Neural cell (in vitro differentiated cells): ENCODE results near the gene DNAJB9. TPM values are rescaled to one million over a fixed set of nuclear protein-coding genes. Genes with fewer than 3 reads are reported as not detected.

Experiments
- H2AFZ ChIP-seq: fragments of 200-600, 300-800 bp; sonication (generic), shearing (Covaris generic); 2 replicates; pipeline ENCODE4 v1.6.0; 2014; ENCODE audit warnings: low read depth, mild to moderate bottlenecking, antibody characterized with exemption, low read length, moderate library complexity
- H3F3A ChIP-seq: fragments of 200-600 bp; shearing (Covaris generic); 2 replicates; pipeline ENCODE4 v1.6.1; 2016; ENCODE audit warnings: mild to moderate bottlenecking, moderate library complexity, mixed read lengths, antibody characterized with exemption, low read length; ENCODE audit not compliant: insufficient read depth, poor library complexity, severe bottlenecking
- H3K27ac ChIP-seq: fragments of 200-600, 300-800 bp; sonication (generic), shearing (Covaris generic); 2 replicates; pipeline ENCODE4 v1.5.1; 2014; ENCODE audit warnings: mild to moderate bottlenecking, low read length, moderate library complexity
- H3K27me3 ChIP-seq: fragments of 300-800, 200-600 bp; sonication (generic), shearing (Covaris generic); 2 replicates; pipeline ENCODE4 v1.6.0; 2014; ENCODE audit warnings: mild to moderate bottlenecking, low read depth, low read length, moderate library complexity; ENCODE audit not compliant: insufficient read depth
- H3K36me3 ChIP-seq: fragments of 300-800, 200-600 bp; sonication (generic), shearing (Covaris generic); 2 replicates; pipeline ENCODE4 v1.5.1; 2014; ENCODE audit warnings: mild to moderate bottlenecking, antibody characterized with exemption, low read length, moderate library complexity; ENCODE audit not compliant: insufficient read depth
- H3K4me2 ChIP-seq: fragments of 300-800, 200-600 bp; sonication (generic), shearing (Covaris generic); 2 replicates; pipeline ENCODE4 v1.6.0; 2014; ENCODE audit warnings: mild to moderate bottlenecking, low read length
- H3K4me3 ChIP-seq: fragments of 300-800, 200-600 bp; sonication (generic), shearing (Covaris generic); 2 replicates; pipeline ENCODE4 v1.5.1; 2014; ENCODE audit warnings: mild to moderate bottlenecking, low read length, moderate library complexity
- H3K79me2 ChIP-seq: fragments of 200-600 bp; shearing (Covaris generic); replicated peaks from 2 replicates; pipeline ENCODE4 v1.6.0; 2014; ENCODE audit warnings: mild to moderate bottlenecking, low read length, moderate library complexity; ENCODE audit not compliant: insufficient read depth
- H3K9ac ChIP-seq: fragments of 300-800, 200-600 bp; sonication (generic), shearing (Covaris generic); 2 replicates; pipeline ENCODE4 v1.6.1; 2016; ENCODE audit warnings: mild to moderate bottlenecking, low read length, mixed read lengths
- H3K9me2 ChIP-seq: fragments of 200-600 bp; shearing (Covaris generic); 2 replicates; pipeline ENCODE4 v1.6.1; 2016; ENCODE audit warnings: mild to moderate bottlenecking, low read length, mixed read lengths; ENCODE audit not compliant: insufficient read depth
- H3K9me3 ChIP-seq: fragments of 200-600, 300-800 bp; sonication (generic), shearing (Covaris generic); 2 replicates; pipeline ENCODE4 v1.6.1; 2016; ENCODE audit warnings: mild to moderate bottlenecking, mixed run types, low read length, moderate library complexity, mixed read lengths
- H4K20me1 ChIP-seq: fragments of 200-600 bp; shearing (Covaris generic); 2 replicates; pipeline ENCODE4 v1.6.1; 2016; ENCODE audit warnings: mild to moderate bottlenecking, mixed run types; ENCODE audit not compliant: insufficient read depth
- EP300 ChIP-seq: fragments of 450-650 bp; conservative IDR thresholded peaks from 2 replicates; pipeline ENCODE4 v1.6.1; 2014; ENCODE audit warnings: antibody characterized with exemption, mild to moderate bottlenecking, moderate library complexity; ENCODE audit not compliant: poor library complexity, severe bottlenecking
- EZH2 ChIP-seq: fragments of 200-600, 300-800 bp; shearing (Covaris generic), sonication (generic); IDR thresholded peaks from 2 replicates; pipeline ENCODE4 v1.6.1; 2014; ENCODE audit warnings: antibody characterized with exemption, low read length, borderline replicate concordance, mild to moderate bottlenecking; ENCODE audit not compliant: insufficient read depth, poor library complexity, severe bottlenecking
- MXI1 ChIP-seq: fragments of 450-650 bp; conservative IDR thresholded peaks from 2 replicates; pipeline ENCODE4 v1.6.1; 2014; ENCODE audit warnings: antibody characterized with exemption, mild to moderate bottlenecking; ENCODE audit not compliant: poor library complexity, severe bottlenecking
- POLR2AphosphoS5 ChIP-seq: IDR thresholded peaks from 2 replicates; pipeline ENCODE4 v1.6.1; 2012
- RAD21 ChIP-seq: fragments of 450-650 bp; conservative IDR thresholded peaks from 2 replicates; pipeline ENCODE4 v1.6.1; 2014; ENCODE audit warnings: antibody characterized with exemption, mild to moderate bottlenecking, moderate library complexity
- SMC3 ChIP-seq: fragments of 450-650 bp; conservative IDR thresholded peaks from 2 replicates; pipeline ENCODE4 v1.6.1; 2014; ENCODE audit warnings: antibody characterized with exemption, mild to moderate bottlenecking, moderate library complexity; ENCODE audit not compliant: poor library complexity
- TAF1 ChIP-seq: IDR thresholded peaks from 2 replicates; pipeline ENCODE4 v1.6.1; 2012; ENCODE audit warnings: low read depth
- polyA plus RNA-seq: library from polyadenylated mRNA; depleted of rRNA; stranded (reverse); fragments of >200 nt; gene quantifications from 2 replicates; pipeline ENCODE4 v1.2.3, GENCODE V29; 2014
- TF ChIP-seq, protein P1 (sequence below): fragments of 450-650 bp; IDR thresholded peaks from 2 replicates; pipeline ENCODE4 v1.5.1; 2014; ENCODE audit warnings: antibody characterized with exemption, mild to moderate bottlenecking, moderate library complexity; ENCODE audit not compliant: poor library complexity, severe bottlenecking
- TF ChIP-seq, protein P2 (sequence below): IDR thresholded peaks from 2 replicates; pipeline ENCODE4 v1.6.1; 2012; ENCODE audit warnings: borderline replicate concordance

DNAJB9 gene
- polyA plus RNA-seq, 1 donor from 2014 or later = 102 TPM

DNA sequence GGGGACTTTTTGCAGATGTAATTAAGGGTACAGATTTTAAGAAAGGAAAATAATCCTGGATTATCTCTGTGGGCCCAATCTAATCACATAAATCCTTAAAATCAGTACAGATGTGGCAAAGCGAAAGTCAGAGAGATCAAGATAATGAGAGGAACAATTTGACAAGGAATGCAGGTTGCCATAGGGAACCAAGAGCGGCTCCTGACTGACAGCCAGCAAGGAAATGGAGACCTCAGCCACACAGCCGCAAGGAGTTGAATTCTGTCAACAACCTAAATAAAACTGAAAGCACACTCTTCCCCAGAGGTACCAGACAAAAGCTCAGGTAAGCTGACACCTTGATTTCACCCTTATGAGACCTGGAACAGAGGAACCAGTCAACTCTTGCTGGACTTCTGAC is 40.3 kb upstream of the DNAJB9 start:
- no peaks in the 10 kb centered on the region for H4K20me1 ChIP-seq
- H2AFZ ChIP-seq = peak overlapping the region; percentile 51
- H3K4me3 ChIP-seq = peak overlapping the region; percentile 45
- H3K9me2 ChIP-seq = no peaks in the 10 kb centered on the region
- no peaks in the 10 kb centered on the region for H3F3A ChIP-seq
- H3K79me2 ChIP-seq = peaks cover 9% of the 10 kb centered on the region
- peak overlapping the region; percentile 42 for H3K9ac ChIP-seq
- no peaks in the 10 kb centered on the region for H3K9me3 ChIP-seq
- H3K36me3 ChIP-seq = no peaks in the 10 kb centered on the region
- H3K27ac ChIP-seq = peak overlapping the region; percentile 82
- TF ChIP-seq POLR2AphosphoS5 (peak; percentile 38), SMC3 (no peak), EZH2 (no peak), EP300 (peak; percentile 53)
- H3K4me2 ChIP-seq = peak overlapping the region; percentile 66
- H3K27me3 ChIP-seq = no peaks in the 10 kb centered on the region

DNA sequence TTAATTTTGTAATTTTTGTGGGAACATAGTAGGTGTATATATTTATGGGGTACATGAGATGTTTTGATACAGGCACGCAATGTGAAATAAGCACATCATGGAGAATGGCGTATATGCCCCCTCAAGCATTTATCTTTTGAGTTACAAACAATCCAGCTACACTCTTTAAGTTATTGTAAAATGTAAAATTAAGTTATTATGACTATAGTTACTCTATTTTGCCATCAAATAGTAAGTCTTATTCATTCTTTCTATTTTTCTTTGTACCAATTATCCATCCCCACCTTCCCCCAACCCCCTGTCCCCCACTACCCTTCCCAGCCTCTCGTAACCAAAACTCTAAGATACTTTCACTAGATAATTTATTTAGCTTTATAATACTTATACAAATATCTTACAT is 36.0 kb upstream of the DNAJB9 start:
- Histone ChIP-seq H3K36me3 (no peaks in the 10 kb centered on the region), H3K79me2 (no peaks in the 10 kb centered on the region), H3K9me2 (no peaks in the 10 kb centered on the region), H3K27ac (no peak overlapping the region), H3F3A (no peaks in the 10 kb centered on the region), H3K4me3 (no peak overlapping the region), H4K20me1 (no peaks in the 10 kb centered on the region), H3K4me2 (no peak overlapping the region), H3K9ac (no peak overlapping the region), H2AFZ (no peak overlapping the region), H3K27me3 (no peaks in the 10 kb centered on the region), H3K9me3 (no peaks in the 10 kb centered on the region)
- TF ChIP-seq TAF1 = no peak
- TF ChIP-seq, protein P1, sequence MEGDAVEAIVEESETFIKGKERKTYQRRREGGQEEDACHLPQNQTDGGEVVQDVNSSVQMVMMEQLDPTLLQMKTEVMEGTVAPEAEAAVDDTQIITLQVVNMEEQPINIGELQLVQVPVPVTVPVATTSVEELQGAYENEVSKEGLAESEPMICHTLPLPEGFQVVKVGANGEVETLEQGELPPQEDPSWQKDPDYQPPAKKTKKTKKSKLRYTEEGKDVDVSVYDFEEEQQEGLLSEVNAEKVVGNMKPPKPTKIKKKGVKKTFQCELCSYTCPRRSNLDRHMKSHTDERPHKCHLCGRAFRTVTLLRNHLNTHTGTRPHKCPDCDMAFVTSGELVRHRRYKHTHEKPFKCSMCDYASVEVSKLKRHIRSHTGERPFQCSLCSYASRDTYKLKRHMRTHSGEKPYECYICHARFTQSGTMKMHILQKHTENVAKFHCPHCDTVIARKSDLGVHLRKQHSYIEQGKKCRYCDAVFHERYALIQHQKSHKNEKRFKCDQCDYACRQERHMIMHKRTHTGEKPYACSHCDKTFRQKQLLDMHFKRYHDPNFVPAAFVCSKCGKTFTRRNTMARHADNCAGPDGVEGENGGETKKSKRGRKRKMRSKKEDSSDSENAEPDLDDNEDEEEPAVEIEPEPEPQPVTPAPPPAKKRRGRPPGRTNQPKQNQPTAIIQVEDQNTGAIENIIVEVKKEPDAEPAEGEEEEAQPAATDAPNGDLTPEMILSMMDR = no peak
- no peak for TF ChIP-seq SMC3
- TF ChIP-seq EZH2 = no peak
- no peak for TF ChIP-seq POLR2AphosphoS5
- no peak for TF ChIP-seq EP300
- TF ChIP-seq MXI1 = no peak
- TF ChIP-seq, protein P2, sequence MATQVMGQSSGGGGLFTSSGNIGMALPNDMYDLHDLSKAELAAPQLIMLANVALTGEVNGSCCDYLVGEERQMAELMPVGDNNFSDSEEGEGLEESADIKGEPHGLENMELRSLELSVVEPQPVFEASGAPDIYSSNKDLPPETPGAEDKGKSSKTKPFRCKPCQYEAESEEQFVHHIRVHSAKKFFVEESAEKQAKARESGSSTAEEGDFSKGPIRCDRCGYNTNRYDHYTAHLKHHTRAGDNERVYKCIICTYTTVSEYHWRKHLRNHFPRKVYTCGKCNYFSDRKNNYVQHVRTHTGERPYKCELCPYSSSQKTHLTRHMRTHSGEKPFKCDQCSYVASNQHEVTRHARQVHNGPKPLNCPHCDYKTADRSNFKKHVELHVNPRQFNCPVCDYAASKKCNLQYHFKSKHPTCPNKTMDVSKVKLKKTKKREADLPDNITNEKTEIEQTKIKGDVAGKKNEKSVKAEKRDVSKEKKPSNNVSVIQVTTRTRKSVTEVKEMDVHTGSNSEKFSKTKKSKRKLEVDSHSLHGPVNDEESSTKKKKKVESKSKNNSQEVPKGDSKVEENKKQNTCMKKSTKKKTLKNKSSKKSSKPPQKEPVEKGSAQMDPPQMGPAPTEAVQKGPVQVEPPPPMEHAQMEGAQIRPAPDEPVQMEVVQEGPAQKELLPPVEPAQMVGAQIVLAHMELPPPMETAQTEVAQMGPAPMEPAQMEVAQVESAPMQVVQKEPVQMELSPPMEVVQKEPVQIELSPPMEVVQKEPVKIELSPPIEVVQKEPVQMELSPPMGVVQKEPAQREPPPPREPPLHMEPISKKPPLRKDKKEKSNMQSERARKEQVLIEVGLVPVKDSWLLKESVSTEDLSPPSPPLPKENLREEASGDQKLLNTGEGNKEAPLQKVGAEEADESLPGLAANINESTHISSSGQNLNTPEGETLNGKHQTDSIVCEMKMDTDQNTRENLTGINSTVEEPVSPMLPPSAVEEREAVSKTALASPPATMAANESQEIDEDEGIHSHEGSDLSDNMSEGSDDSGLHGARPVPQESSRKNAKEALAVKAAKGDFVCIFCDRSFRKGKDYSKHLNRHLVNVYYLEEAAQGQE = no peak
- TF ChIP-seq RAD21 = no peak

DNA sequence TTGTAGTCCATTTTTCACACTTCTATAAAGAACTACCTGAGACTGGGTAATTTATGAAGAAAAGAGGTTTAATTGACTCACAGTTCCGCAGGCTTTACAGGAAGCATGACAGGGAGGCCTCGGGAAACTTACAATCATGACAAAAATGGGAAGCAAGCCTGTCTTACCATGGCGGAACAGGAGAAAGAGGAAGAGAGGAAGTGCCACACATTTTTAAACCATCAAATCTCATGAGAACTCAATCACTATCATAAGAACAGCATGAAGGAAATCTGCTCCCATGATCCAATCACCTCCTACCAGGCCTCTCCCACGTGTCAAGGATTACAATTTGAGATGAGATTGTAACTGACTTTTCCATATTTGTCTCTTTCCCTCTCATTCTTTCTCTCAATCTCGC is 34.4 kb upstream of the DNAJB9 start:
- no peaks in the 10 kb centered on the region for H4K20me1 ChIP-seq
- no peak overlapping the region for H3K4me2 ChIP-seq
- H3K4me3 ChIP-seq = no peak overlapping the region
- no peaks in the 10 kb centered on the region for H3K36me3 ChIP-seq
- no peaks in the 10 kb centered on the region for H3K27me3 ChIP-seq
- no peaks in the 10 kb centered on the region for H3K9me3 ChIP-seq
- H3K79me2 ChIP-seq = no peaks in the 10 kb centered on the region
- H3K27ac ChIP-seq = no peak overlapping the region
- no peak overlapping the region for H2AFZ ChIP-seq
- no peak for TF ChIP-seq TAF1
- TF ChIP-seq MXI1 = no peak
- no peak for TF ChIP-seq EZH2
- TF ChIP-seq RAD21 = no peak
- no peak for TF ChIP-seq POLR2AphosphoS5
- TF ChIP-seq, protein P2 = no peak
- TF ChIP-seq, protein P1 = no peak
- no peak for TF ChIP-seq SMC3
- TF ChIP-seq EP300 = no peak
- H3K9me2 ChIP-seq = no peaks in the 10 kb centered on the region
- no peaks in the 10 kb centered on the region for H3F3A ChIP-seq
- H3K9ac ChIP-seq = no peak overlapping the region
